Stimulated activated CD4-positive, alpha-beta T cell treated with anti-CD3 and anti-CD28 coated beads, Interleukin-1b, Interleukin-23, amount 100 ng/mL, for 4 hours (primary cell): ENCODE measurements around the gene ADAM22.

ENCODE experiments used
- DNase-seq, 2 donors: peaks; one replicate each; pipeline ENCODE4 v3.0.0-alpha.2; 2020; ENCODE audit warnings: low read depth in 2 of 2

Gene ADAM22

GRCh38 chr7:88167223-88167622 is 233.2 kb downstream of the ADAM22 start:
- DNase-seq: no peak

- DNase-seq: no peak
Observed at GRCh38 chr7:88167721-88168120, 233.7 kb downstream of the ADAM22 start.

- DNase-seq: no peak
Observed at GRCh38 chr7:88169717-88170320, 235.8 kb downstream of the ADAM22 start.

GRCh38 chr7:88172842-88173241 is 238.8 kb downstream of the ADAM22 start:
- no peak for DNase-seq

DNA sequence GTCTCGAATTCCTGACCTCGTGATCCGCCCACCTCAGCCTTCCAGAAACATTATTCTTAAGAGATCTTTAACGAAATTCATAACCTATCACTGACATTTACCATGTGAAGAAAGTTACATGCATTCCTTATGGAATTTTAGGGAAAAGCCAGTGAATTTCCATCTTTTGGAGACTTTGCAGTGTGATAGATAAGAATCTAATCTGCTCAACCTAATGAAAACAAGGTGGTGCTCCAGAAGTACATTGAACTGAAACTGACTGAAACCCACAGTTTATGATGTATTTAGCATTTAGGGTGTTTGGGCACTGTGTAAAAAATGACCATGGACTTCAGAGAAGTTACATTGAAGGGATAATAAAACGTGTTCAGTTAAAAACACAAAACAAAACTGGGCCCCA is 242.1 kb downstream of the ADAM22 start:
- no peak for DNase-seq

- DNase-seq: no peak
Observed at GRCh38 chr7:88183051-88183450, 249.0 kb downstream of the ADAM22 start.

DNA sequence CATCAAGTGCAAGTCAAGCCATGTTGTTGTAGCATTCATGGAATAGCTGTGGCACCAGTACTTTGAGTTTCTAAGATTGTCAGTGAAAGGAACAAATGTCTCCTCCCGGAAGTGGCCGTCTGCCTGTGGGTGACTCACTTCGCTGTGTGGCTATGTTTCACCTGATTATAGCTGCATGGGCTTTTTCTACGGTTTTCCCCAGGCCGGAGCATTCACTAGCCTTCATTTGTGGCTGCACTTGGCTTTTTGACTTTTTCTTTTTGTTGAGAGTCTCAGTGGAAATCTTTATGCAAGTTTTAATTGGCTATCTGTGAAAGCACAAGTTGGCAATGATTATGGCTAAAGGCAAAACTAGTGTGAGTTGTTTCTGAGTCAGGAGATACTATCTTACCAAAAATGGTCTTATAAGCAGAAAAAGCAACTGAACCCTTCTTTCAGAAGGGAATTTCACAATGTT is 250.8 kb downstream of the ADAM22 start:
- no peak for DNase-seq

- DNase-seq: no peak
Observed at GRCh38 chr7:88185650-88186049, 251.6 kb downstream of the ADAM22 start.

- DNase-seq: no peak
Observed at GRCh38 chr7:88191911-88192310, 257.9 kb downstream of the ADAM22 start.

DNA sequence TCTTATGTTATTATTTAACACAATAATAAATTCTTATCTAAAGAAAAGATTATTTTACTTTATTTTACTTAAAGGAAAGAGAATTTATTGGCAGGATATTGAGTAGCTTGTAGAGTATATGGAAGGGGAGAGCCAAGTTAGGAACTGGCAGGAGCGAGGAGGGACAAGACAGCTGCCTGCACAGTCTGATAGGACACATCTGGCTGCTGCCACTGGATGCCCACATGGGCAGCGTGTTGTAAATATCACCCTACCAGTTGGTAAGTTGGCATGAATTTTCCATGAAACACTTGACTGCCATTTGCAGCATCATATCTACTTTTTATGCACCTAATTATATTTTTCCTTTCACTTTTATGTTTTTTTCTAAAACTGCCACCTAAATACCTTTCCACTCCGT is 266.2 kb downstream of the ADAM22 start:
- DNase-seq: no peak

DNA sequence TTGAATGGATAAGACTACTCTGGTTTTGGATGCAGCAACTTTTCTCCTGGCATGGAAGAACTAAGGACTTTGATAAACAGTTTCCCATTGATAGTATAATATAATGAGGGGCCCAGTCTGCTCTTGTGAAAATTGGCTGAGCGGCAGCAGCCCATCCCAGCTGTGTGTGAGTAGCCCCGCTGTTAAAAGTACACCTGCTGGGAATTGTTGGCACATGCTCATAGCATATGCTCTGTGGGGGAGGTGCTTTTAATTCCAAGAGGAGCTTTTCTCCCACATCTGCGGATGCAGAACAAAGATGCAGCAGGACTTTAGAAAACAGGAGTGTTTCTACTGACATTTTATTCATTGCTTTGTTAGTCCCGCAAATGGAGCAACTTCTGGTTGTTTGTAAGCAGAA is 266.7 kb downstream of the ADAM22 start:
- no peak for DNase-seq

DNA sequence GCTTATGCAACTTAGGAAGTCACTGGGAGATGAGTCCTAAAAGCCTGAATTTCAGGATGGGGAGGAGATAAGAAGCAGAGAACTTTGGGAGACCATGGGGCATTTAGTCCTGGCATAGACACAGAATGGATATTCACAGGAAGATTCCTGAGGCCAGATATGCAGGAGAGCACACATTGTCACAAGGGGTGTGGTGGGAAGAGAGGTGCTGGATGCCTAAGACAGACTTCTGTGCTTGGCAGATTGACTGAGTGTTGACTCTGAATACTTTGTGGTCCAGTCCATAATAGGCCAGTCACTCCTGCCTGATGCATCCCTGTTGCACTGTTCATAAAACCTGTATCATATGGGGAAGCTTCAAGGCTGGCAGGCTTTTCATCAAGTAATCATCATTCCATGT is 267.3 kb downstream of the ADAM22 start:
- no peak for DNase-seq

DNA sequence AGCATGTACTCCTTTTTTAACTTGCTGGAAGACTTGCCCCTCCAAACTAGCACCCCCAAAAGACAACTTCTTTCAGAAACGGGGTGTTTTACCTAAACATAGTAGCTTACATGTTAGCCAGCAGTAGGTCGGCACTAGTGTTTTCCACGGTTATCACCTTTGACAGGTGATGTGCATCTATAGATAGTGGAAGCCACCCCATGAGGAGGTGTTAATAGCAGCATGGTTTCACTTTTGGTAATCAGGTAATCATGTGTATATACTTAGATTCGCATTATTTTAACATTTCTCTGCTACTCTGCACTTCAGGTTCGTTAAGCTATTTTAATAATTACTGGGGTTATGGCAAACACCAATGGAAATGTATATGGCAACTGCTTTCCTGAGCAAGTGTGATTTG is 268.2 kb downstream of the ADAM22 start:
- no peak for DNase-seq

DNA sequence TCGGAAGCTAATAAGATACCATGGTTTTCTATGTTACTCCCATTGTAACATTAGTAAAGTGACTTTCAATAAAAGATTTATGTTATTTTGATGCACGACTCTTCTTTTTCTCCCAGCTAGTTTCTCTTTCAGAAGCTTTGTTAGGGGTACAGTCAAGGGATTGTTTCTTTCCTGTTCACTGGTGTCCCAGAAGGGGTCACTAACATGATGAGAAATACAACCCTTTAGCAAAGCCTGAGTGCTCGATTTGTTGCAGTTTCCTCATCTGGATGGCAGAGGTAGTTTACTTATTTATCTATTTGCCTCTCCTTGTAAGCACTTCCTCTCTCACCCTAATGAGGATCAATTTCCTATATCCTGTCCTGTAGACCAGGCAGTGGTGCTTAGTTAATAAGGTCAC is 268.7 kb downstream of the ADAM22 start:
- DNase-seq: no peak

- DNase-seq: no peak
Observed at GRCh38 chr7:88203401-88203800, 269.4 kb downstream of the ADAM22 start.

DNA sequence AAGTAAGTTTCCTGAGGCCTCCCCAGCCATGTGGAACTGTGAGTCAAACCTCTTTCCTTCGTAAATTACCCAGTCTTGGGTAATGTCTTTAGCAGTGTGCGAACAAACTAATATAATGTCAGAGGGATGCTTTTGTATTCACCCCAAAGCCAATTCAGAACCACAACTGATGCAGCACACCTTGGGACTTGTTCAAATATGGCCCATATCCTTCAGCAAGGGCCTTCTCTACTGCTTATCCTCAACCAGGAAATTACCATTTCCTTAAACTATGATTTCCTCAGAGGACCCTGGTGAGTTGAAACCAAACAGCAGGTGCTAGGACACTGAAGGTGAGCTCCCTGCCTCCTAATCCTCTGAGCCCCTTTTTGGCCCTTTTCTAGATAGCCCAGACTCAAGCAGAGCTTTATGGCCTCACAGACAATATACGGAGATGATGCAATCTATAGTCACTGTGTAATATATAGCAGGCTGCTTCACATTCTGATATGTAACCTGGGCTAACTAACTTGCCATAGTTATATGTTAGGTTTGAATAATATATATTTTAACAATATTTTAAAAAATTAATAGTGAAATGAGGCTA is 270.6 kb downstream of the ADAM22 start:
- DNase-seq: no peak

DNA sequence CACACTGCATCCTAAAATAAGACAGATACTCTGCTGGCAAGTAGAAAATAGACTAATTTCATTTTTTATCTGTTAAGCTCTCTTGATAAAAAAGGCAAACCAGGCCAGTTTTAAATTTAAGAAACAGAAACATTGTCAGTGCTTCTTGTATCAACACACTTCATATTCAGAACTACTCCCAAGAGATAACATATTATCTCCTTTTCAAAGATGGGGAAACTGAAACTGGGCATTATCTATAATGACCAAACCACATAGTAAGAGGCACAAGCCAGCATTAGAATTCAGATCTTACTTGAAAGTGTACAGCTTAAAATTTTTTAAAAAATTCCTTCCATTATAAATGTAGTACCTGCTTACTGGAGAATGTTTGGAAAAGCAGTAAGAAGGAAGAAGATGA is 271.1 kb downstream of the ADAM22 start:
- DNase-seq: no peak

- DNase-seq: no peak
Observed at GRCh38 chr7:88206254-88206653, 272.2 kb downstream of the ADAM22 start.

DNA sequence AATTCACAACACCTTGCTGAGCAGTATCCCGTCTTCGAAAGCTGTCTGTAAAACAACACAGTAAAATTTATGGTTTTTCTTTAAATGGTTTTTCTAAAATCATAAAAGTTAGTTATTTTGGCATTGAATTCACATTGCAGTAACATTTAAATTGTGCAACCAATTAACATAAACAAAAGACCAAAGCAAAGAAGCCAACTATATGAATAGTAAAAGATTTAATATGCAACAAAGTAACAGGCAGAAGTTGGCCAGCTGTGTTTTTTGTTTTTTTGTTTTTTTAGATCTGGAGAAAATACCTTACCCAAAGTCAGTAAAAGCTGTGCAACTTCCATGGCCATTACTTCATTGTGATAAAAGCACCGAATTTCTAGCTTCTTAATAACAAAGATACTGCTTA is 274.5 kb downstream of the ADAM22 start:
- DNase-seq: no peak

DNA sequence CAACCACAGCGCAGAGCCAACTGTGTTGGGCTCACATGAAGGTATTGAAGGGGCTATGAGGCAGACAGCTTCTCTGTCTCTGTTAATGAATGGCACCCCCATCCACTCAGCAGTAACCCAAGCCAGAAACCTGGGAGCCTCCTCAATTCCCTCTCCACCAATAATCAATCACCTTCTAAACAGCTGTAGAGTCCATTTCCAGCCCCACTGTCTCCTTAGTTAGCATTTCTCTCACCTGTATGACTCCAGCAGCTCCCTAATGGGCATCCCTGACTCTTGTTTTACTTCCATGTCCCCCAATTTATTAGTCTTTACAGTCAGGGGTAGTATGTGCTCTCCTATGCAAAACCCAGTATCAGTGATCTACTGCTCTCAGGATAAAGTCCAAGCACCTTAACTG is 278.9 kb downstream of the ADAM22 start:
- DNase-seq: no peak

- no peak for DNase-seq
Observed at GRCh38 chr7:88214456-88214855, 280.4 kb downstream of the ADAM22 start.

GRCh38 chr7:88215295-88215694 is 281.2 kb downstream of the ADAM22 start:
- DNase-seq: no peak

- no peak for DNase-seq
Observed at GRCh38 chr7:88216276-88216675, 282.2 kb downstream of the ADAM22 start.
